GM23338 (cell line): ENCODE results near the gene ACTR5. TPM values are rescaled to one million over a fixed set of nuclear protein-coding genes. Genes with fewer than 3 reads are reported as not detected.
A peak's percentile ranks its signal among the peaks of the same experiment; 100 is the strongest.

ENCODE experiments used
- ATAC-seq: fragments of 200-7000 bp; cut with Tn5 transposase; 3 replicates; pipeline ENCODE4 v1.9.1; 2020
- DNase-seq: peaks from one replicate; pipeline ENCODE4 v3.0.0-alpha.2; 2015; ENCODE audit warnings: low spot score
- H2AFZ ChIP-seq: fragments of 200-600 bp; sonication (generic); 2 replicates; pipeline ENCODE4 v1.8.0; 2016; ENCODE audit warnings: antibody characterized with exemption, mild to moderate bottlenecking, moderate library complexity
- H3F3A ChIP-seq: fragments of 200-600 bp; sonication (generic); replicated peaks from 2 replicates; pipeline ENCODE4 v1.8.0; 2017; ENCODE audit warnings: antibody characterized with exemption, mixed run types, low read depth
- H3K27ac ChIP-seq: fragments of 200-600 bp; sonication (generic); 2 replicates; pipeline ENCODE4 v1.6.1; 2016; ENCODE audit warnings: low read depth
- H3K27me3 ChIP-seq: fragments of 200-600 bp; sonication (generic); 2 replicates; pipeline ENCODE4 v1.8.0; 2016; ENCODE audit warnings: mild to moderate bottlenecking, mixed run types, moderate library complexity; ENCODE audit not compliant: insufficient read depth
- H3K36me3 ChIP-seq: fragments of 200-600 bp; sonication (generic); 2 replicates; pipeline ENCODE4 v1.8.0; 2016; ENCODE audit warnings: mild to moderate bottlenecking; ENCODE audit not compliant: insufficient read depth
- H3K4me1 ChIP-seq: fragments of 200-600 bp; sonication (generic); 2 replicates; pipeline ENCODE4 v1.8.0; 2016; ENCODE audit warnings: mild to moderate bottlenecking, moderate library complexity; ENCODE audit not compliant: insufficient read depth
- H3K4me2 ChIP-seq: fragments of 200-600 bp; sonication (generic); 2 replicates; pipeline ENCODE4 v1.7.1; 2017; ENCODE audit warnings: mixed run types
- H3K4me3 ChIP-seq: fragments of 200-600 bp; sonication (generic); 2 replicates; pipeline ENCODE4 v1.6.1; 2016; ENCODE audit warnings: mixed run types
- H3K79me2 ChIP-seq: fragments of 200-600 bp; sonication (generic); replicated peaks from 2 replicates; pipeline ENCODE4 v1.8.0; 2017; ENCODE audit warnings: mild to moderate bottlenecking; ENCODE audit not compliant: insufficient read depth
- H3K9me2 ChIP-seq: fragments of 200-600 bp; sonication (generic); 2 replicates; pipeline ENCODE4 v1.8.0; 2017; ENCODE audit not compliant: insufficient read depth
- H4K20me1 ChIP-seq: fragments of 200-600 bp; sonication (generic); replicated peaks from 2 replicates; pipeline ENCODE4 v1.8.0; 2017; ENCODE audit warnings: mild to moderate bottlenecking; ENCODE audit not compliant: insufficient read depth
- H3K27ac Mint-ChIP-seq: 2 replicates; pipeline ENCODE4 v1.8.0; 2020; ENCODE audit warnings: inconsistent platforms, mild to moderate bottlenecking, moderate library complexity, mixed read lengths
- H3K27me3 Mint-ChIP-seq: 3 replicates; pipeline ENCODE4 v1.8.0; 2022; ENCODE audit warnings: low read depth, mild to moderate bottlenecking, moderate library complexity, mixed read lengths, inconsistent platforms; ENCODE audit not compliant: insufficient read depth, poor library complexity
- H3K36me3 Mint-ChIP-seq: 3 replicates; pipeline ENCODE4 v1.8.0; 2021; ENCODE audit warnings: low read depth, mild to moderate bottlenecking, inconsistent platforms, moderate library complexity, mixed read lengths
- H3K4me1 Mint-ChIP-seq: 3 replicates; pipeline ENCODE4 v1.8.0; 2020; ENCODE audit warnings: mild to moderate bottlenecking, inconsistent platforms, mixed read lengths
- H3K4me3 Mint-ChIP-seq: 3 replicates; pipeline ENCODE4 v1.8.0; 2021; ENCODE audit warnings: moderate library complexity, mild to moderate bottlenecking, inconsistent platforms, mixed read lengths
- H3K9me3 Mint-ChIP-seq: 3 replicates; pipeline ENCODE4 v1.8.0; 2020; ENCODE audit warnings: moderate library complexity, mild to moderate bottlenecking, inconsistent platforms, mixed read lengths
- EZH2 ChIP-seq: fragments of 200-600 bp; sonication (generic); IDR thresholded peaks from one replicate; pipeline ENCODE4 v1.8.0; 2017; ENCODE audit warnings: antibody characterized with exemption, mild to moderate bottlenecking, low read depth; ENCODE audit not compliant: unreplicated experiment
- EZH2phosphoT487 ChIP-seq: fragments of 200-600 bp; sonication (generic); IDR thresholded peaks from one replicate; pipeline ENCODE4 v1.8.1; 2018; ENCODE audit warnings: antibody characterized with exemption; ENCODE audit not compliant: unreplicated experiment
- JUNB ChIP-seq: IDR thresholded peaks from one replicate; pipeline ENCODE4 v1.6.1; 2016; ENCODE audit warnings: antibody characterized with exemption; ENCODE audit not compliant: unreplicated experiment
- POLR2AphosphoS5 ChIP-seq: IDR thresholded peaks from 2 replicates; pipeline ENCODE4 v1.6.1; 2016; ENCODE audit warnings: antibody characterized with exemption, low read depth
- STAT1 ChIP-seq: IDR thresholded peaks from one replicate; pipeline ENCODE4 v1.6.1; 2016; ENCODE audit warnings: antibody characterized with exemption; ENCODE audit not compliant: unreplicated experiment
- ZNF114 ChIP-seq: fragments of 250-450 bp; sonication (Bioruptor Pico); IDR thresholded peaks from 2 replicates; pipeline ENCODE4 v1.5.0; 2020; ENCODE audit warnings: mild to moderate bottlenecking, moderate library complexity
- ZNF331 ChIP-seq: fragments of 250-450 bp; sonication (Bioruptor Pico); IDR thresholded peaks from 2 replicates; pipeline ENCODE4 v1.5.0; 2020; ENCODE audit warnings: low read depth, mild to moderate bottlenecking, moderate library complexity
- polyA plus RNA-seq: library from polyadenylated mRNA; unstranded; fragments of >200 nt; fragmentation: Nextera tagmentation; extraction: Ambion mirVana; gene quantifications from 2 replicates; pipeline ENCODE4 v1.2.1, GENCODE V29; 2016
- total RNA-seq: library from RNA; depleted of rRNA; stranded (reverse); fragments of >200 nt; shearing (Covaris generic); gene quantifications from 2 replicates; pipeline ENCODE4 v1.2.3, GENCODE V29; 2014
- TF ChIP-seq, protein P1 (sequence below): IDR thresholded peaks from one replicate; pipeline ENCODE4 v1.6.1; 2018; ENCODE audit warnings: antibody characterized with exemption; ENCODE audit not compliant: unreplicated experiment
- TF ChIP-seq, protein P2 (sequence below), 2 experiments: fragments of 200-600 bp in 1 of 2; sonication (generic) in 1 of 2; conservative IDR thresholded peaks; 2 replicates each; pipeline versions ENCODE4 v1.5.1 to v1.6.1; 2016 to 2017; ENCODE audit warnings: antibody characterized with exemption in 2 of 2, low read depth in 2 of 2, mild to moderate bottlenecking in 2 of 2, moderate library complexity in 1 of 2
- TF ChIP-seq, protein P3 (sequence below): IDR thresholded peaks from 2 replicates; pipeline ENCODE4 v1.6.1; 2016; ENCODE audit warnings: antibody characterized with exemption

Gene ACTR5
- total and polyA plus RNA-seq, 2 experiments from 2014 or later, result 8.4 to 21.8 TPM

DNA sequence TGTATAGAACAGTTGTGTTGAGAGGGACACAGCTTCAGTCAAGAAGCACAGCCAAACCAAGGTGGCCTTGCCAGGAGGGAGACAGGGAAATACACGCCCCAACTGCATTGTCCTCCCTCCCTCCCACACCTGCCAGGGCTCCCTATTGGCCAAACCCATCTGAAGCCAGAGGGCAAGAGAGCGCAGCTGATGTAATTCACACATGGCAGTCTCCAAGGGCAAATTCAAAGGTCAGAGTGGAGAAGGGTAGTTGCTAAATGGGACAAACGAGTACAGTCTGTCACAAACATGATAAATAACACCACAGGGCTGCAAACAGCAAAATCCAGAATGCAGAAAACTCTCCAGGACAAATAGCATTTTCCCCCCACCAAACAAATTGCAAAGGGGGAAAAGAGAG, 34.0 kb downstream of the ACTR5 start (continued):
- TF ChIP-seq POLR2AphosphoS5 (no peak), ZNF114 (CRISPR knock-in tag) (no peak), JUNB (no peak), STAT1 (no peak), EZH2phosphoT487 (no peak), EZH2 (no peak)
- TF ChIP-seq, protein P1, sequence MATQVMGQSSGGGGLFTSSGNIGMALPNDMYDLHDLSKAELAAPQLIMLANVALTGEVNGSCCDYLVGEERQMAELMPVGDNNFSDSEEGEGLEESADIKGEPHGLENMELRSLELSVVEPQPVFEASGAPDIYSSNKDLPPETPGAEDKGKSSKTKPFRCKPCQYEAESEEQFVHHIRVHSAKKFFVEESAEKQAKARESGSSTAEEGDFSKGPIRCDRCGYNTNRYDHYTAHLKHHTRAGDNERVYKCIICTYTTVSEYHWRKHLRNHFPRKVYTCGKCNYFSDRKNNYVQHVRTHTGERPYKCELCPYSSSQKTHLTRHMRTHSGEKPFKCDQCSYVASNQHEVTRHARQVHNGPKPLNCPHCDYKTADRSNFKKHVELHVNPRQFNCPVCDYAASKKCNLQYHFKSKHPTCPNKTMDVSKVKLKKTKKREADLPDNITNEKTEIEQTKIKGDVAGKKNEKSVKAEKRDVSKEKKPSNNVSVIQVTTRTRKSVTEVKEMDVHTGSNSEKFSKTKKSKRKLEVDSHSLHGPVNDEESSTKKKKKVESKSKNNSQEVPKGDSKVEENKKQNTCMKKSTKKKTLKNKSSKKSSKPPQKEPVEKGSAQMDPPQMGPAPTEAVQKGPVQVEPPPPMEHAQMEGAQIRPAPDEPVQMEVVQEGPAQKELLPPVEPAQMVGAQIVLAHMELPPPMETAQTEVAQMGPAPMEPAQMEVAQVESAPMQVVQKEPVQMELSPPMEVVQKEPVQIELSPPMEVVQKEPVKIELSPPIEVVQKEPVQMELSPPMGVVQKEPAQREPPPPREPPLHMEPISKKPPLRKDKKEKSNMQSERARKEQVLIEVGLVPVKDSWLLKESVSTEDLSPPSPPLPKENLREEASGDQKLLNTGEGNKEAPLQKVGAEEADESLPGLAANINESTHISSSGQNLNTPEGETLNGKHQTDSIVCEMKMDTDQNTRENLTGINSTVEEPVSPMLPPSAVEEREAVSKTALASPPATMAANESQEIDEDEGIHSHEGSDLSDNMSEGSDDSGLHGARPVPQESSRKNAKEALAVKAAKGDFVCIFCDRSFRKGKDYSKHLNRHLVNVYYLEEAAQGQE, result no peak
- TF ChIP-seq, protein P2, sequence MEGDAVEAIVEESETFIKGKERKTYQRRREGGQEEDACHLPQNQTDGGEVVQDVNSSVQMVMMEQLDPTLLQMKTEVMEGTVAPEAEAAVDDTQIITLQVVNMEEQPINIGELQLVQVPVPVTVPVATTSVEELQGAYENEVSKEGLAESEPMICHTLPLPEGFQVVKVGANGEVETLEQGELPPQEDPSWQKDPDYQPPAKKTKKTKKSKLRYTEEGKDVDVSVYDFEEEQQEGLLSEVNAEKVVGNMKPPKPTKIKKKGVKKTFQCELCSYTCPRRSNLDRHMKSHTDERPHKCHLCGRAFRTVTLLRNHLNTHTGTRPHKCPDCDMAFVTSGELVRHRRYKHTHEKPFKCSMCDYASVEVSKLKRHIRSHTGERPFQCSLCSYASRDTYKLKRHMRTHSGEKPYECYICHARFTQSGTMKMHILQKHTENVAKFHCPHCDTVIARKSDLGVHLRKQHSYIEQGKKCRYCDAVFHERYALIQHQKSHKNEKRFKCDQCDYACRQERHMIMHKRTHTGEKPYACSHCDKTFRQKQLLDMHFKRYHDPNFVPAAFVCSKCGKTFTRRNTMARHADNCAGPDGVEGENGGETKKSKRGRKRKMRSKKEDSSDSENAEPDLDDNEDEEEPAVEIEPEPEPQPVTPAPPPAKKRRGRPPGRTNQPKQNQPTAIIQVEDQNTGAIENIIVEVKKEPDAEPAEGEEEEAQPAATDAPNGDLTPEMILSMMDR (conservative IDR thresholded peaks at IDR 0.05; ENCODE audit: low read depth in 2 of 2), result no peak
- TF ChIP-seq, protein P3, sequence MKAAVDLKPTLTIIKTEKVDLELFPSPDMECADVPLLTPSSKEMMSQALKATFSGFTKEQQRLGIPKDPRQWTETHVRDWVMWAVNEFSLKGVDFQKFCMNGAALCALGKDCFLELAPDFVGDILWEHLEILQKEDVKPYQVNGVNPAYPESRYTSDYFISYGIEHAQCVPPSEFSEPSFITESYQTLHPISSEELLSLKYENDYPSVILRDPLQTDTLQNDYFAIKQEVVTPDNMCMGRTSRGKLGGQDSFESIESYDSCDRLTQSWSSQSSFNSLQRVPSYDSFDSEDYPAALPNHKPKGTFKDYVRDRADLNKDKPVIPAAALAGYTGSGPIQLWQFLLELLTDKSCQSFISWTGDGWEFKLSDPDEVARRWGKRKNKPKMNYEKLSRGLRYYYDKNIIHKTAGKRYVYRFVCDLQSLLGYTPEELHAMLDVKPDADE, result no peak

GRCh38 chr20:38787870-38788269, 39.6 kb downstream of the ACTR5 start:
- ATAC-seq (no peak), DNase-seq (no peak)
- no peaks in the 10 kb centered on the region for H3K4me1 ChIP-seq
- no peaks in the 10 kb centered on the region for H3K27me3 ChIP-seq
- no peaks in the 10 kb centered on the region for H3K36me3 Mint-ChIP-seq
- H3K36me3 ChIP-seq, result no peaks in the 10 kb centered on the region
- no peak overlapping the region for H3K27ac Mint-ChIP-seq
- H3K4me3 Mint-ChIP-seq, result no peak overlapping the region
- no peaks in the 10 kb centered on the region for H3K79me2 ChIP-seq
- H3K4me1 Mint-ChIP-seq, result no peaks in the 10 kb centered on the region
- H3K4me2 ChIP-seq, result no peak overlapping the region
- peaks cover 2% of the 10 kb centered on the region for H3K27me3 Mint-ChIP-seq
- no peak overlapping the region for H3K27ac ChIP-seq
- no peaks in the 10 kb centered on the region; the same call in 2 of the 3 replicates for H3K9me3 Mint-ChIP-seq
- no peaks in the 10 kb centered on the region for H3F3A ChIP-seq
- TF ChIP-seq ZNF114 (CRISPR knock-in tag) (no peak), ZNF331 (CRISPR knock-in tag) (peak; percentile 32; the same call in 1 of the 2 replicates)
- H3K9me2 ChIP-seq, result no peaks in the 10 kb centered on the region
- no peak overlapping the region for H3K4me3 ChIP-seq
- no peaks in the 10 kb centered on the region for H4K20me1 ChIP-seq
- no peak overlapping the region for H2AFZ ChIP-seq
